Measurements from ENCODE around the gene PHLDB1.

PHLDB1 gene

DNA sequence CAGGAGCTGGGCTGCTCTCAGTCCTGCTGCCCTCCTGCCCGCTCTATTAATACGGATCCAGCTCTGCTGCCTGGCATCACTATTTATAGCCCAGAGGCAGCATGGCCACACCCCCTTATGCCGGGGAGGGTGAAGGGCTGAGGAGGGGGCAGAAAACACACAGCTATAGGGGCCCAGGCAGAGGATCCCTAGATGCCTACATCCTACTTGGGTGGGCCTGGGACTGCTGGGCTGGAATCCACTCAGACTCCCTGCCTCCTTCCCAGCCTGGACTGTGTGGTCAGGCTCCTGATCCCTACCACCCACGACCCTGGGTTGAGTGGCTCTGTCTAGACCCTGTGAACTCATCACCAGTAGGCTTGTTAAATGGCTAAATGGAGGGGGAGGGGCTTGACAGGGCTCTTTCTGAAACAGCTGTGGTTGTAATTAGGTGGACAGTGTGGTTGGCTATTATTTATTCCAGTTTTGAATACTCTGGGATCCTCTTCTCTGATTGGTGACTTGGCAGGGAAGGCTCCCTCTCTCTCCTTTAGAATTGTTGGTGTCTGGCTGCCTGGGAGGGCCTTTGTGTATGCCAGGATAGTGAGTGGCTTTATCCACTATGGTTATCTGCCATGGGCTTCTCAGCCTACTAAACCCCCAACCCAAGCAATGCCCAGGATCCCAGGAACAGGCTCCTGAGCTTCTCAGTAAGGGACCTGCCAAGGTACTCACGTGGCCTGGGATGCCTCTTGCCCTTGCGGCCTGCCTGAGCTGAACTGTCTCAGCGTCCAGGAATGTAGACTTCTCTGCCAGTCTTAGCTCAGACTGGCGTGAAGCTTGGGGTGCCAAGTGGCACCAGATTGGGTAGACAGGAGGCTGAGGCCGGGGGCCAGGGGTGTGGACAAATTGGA, 15.2 kb downstream of the PHLDB1 start:
- peak; percentile 90 for DNase-seq

DNA sequence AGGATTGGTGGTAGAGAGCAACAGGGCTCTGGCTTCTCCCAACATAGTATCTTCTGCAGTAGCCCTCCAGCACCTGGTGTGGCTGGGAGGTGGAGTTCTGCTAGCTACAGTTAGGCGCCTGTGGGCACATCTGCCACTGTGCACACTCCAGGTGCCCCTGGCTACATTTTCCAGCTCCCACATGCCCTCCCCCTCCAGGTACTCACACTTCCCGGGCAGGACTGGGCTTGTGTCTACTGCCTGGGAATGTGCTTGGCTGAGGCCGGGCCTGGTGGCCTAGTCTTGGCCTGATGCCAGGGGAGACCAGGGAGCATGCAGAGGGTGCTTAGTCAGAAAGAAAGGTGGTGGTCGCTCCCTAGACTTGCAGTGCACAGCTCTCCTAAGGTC, 15.8 kb downstream of the PHLDB1 start:
- peak; percentile 94 for DNase-seq

DNA sequence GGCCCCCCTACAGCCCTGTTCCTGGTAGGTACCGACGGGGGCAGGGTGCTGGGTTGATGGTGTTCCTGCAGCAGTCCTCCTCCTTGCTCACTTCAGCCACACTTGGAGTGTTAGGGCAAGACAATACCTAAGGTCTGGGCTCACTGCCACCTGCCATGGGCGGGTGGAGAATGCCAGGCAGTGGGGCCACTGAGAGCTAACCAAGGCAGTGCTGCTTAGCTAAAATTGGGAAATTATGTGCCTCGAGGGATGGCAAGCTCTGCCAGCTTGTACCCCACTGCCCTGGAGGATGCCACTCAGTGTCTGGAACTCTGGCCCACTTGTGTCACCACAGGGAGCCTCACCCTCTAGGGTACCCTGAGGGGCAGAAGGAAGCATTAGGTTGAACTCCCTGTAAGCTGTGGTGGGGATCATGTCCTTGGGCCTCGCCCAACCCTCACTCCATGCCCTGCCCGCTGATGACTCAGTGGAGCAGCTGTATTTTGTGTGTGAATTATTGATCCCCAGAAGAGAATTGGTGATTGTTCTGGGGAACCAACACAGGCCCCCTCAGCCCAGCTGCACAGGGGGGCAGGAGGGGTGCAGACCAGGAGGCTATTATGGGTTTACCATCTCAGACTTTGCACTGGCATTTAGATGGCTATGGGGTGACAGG, 17.7 kb downstream of the PHLDB1 start:
- no peak for DNase-seq

DNA sequence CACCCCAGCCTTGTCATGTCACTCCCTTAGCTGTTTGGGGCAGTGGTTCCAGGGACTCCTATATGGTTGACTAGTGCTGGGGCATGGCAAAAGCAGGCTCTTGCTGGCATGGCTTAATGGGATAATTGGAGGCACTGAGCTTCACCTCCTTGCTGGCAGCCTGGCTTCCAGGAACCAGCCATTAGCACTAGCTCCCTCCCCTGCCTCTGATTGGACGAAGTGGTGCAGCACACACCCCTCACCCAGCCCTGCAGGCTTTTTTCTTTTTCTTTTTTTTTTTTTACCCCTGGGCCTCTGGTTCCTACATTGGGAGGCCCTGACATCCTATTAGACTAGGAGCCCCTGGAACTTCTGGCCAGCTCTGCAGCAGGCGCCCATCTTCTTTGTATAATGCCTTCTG, 18.6 kb downstream of the PHLDB1 start:
- DNase-seq: peak; percentile 31

DNA sequence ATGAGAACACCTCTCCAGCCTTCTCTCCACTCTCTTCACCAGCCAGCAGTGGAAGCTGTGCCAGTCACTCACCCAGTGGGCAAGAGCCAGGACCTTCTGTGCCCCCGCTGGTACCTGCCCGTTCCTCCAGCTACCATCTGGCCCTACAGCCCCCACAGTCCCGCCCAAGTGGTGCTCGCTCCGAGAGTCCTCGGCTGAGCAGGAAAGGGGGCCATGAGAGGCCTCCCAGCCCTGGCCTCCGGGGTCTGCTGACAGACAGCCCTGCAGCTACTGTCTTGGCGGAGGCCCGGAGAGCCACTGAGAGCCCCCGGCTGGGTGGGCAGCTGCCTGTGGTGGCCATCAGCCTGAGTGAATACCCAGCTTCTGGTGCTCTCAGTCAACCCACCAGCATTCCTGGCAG, 20.2 kb downstream of the PHLDB1 start:
- no peak for DNase-seq

DNA sequence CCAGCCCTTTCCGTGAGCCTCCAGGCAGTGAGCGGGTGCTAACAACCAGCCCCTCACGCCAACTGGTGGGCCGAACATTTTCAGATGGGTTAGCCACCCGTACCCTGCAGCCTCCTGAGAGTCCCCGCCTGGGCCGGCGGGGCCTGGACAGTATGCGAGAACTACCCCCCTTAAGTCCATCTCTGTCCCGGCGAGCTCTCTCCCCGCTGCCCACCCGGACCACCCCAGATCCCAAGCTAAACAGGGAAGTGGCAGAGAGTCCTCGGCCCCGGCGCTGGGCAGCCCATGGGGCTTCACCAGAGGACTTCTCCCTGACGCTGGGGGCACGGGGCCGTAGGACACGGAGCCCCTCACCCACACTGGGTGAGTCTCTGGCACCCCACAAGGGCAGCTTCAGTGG, 20.6 kb downstream of the PHLDB1 start:
- no peak for DNase-seq

DNA sequence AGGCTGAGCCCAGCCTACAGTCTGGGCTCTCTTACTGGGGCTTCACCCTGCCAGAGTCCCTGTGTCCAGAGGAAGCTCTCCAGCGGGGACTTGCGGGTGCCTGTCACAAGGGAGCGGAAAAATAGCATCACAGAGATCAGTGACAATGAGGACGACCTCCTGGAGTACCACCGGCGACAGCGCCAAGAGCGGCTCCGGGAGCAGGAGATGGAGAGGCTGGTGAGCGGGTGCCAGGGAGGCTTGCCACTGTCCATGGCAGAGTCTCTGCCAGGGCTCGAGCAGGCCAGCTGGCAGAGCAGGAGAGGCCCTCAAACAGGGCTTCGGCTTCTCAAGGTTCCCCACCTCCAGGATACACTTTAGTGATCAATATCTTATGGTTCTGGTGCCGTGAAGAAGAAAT, 21.0 kb downstream of the PHLDB1 start:
- no peak for DNase-seq

DNA sequence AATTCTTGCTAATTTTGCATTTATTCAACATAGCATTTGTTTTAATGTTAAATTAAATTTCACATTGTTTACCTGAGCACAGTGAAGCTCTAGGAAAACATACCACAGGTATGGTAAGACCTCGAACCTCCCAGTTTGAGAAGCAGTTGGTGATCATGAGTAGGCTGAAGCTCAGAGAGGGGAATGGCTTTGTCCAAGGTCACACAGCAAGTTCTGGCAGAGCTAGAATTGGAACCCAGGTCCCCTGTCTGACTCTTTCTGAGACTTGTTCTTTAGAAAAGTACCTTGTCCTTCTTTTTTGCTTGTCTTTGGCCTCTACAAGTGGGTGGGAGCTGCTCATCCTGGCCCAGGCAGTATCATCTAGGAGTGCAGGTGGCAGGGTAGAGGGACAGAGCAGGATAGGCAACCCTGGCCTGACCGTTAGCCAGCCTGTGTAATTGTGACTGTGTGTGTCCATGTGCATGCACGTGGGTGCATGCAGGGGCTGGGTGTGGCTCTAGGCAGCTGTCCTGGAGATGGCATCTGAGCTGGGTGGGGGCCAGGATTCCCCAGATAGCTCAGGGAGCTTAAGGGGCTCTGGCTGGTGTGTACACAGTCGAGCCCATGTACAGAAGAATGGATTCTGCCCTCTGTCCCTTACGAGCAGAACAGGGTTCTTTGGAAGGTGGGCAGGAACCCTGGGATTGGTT, 21.6 kb downstream of the PHLDB1 start:
- no peak for DNase-seq

DNA sequence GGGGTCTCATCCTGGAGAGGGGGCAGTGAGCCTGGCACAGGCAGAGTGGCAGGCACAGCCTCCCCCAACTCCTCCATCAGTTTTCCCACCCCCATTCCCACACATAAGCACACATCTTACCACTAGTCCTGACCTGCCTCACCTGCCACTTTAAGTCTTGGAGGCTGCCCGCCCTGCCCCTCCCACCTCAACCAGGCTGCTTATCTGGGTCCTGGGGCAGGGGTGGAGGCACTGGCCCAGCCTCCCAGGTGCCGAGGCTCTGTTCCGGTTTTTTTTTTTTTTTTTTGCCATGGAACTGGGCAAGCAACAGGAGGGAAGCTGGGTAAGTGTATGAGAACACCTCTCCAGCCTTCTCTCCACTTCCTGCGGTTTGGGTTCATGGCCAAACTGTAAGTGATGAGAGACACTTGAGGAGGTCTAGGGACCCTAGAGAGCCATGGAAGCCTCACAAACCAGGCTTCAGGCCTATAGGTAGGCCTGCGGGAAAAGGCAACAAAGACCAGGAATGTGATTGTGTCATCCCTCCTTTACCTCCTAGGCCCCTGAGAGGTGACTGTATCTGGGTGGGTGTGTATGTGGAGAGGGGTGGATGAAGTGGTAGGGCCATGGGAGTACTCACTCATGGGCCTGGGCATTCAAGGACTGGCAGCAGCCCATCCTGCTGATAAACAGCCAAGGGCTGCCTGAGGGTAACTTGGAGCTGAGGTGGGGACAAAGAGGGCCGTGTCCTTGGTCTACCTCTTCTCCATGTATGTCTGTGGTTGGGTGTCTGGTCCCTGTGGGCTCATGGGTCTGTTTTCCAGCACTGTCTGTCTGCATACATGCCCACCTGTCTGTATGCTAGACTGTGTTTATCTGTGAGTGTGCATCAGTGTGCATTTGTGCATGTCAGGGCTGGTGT, 22.6 kb downstream of the PHLDB1 start:
- no peak for DNase-seq

DNA sequence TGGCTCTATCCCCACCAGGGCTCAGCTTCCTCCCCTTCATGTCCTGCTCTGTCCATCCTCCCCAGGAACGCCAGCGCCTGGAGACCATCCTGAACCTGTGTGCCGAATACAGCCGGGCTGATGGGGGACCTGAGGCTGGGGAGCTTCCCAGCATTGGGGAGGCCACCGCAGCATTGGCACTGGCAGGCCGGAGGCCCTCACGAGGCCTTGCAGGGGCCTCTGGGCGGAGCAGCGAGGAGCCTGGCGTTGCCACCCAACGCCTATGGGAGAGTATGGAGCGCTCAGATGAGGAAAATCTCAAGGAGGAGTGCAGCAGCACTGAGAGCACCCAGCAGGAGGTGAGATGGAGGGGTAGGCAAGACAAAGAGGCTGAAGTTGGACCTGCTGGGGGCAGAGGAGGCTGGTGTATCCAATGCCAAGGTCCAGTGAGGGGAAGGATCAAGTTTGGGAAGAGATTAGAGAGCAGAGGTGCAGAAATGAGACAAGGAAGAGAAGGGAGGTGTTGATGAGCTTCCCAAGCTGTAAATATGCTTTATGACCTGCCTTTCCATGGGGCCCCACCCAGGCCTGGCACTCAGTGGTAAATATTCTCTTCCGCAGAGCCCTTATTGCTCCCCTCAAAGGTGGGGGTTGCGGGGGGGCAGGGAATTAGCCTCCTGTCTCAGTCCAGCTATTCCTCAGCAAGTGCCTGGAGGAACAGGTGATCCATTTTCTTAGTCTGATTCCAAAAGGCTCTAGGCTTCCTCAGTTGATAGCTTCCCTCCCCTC, 23.9 kb downstream of the PHLDB1 start:
- DNase-seq: no peak

DNA sequence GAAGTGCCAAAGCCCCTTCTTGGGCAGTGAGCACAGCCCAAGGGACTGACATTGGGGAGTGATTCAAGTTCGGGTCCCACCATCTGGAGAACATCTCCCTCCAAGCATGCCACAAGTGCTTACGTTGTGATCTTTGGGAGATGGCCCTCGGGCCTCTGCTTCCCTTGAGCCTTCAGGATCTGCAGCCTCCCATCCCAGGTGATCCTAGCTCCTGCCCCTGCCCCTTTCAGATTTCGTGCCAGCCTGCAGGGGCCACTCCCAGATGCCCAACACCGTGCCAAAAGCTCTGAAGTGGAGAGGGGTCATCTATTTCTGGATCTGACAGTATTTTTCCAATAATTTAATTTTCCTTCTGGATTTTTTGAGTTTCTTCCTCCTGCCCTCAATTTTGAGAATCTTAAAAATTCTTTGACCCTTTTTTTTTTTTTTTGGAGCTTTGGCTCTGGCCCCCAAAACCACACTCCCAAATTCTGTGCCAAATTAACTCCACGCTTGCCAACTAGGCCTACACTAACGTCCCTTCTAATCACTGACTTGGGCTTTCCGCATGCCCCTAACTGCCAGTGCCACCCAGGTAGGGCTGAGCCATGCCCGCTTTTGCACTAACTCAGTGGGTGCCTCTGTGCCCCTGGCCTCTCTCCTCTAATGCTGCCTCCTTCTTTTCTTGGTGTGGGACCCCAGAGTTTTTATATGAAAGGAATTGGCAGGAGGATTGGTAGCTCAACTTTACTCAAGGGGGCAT, 25.3 kb downstream of the PHLDB1 start:
- DNase-seq: no peak

DNA sequence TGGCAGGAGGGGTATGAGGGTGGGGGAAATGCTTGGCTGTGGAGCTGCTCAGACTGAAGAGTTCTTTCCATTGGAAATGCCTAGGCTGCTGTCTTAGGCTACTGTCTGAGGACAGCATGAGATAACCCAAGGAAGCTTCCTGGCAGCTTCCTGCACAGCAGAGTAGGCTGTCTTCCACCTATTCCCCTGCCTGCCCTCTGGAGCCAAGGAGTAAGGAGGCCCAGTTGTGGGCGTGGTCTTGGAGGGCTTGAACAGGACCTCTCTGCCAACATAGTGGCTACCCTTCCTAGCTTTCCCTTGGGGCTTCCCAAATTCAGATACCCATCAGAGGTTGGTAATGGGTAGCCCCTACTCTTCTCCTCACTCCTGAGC, 25.9 kb downstream of the PHLDB1 start:
- DNase-seq: no peak

DNA sequence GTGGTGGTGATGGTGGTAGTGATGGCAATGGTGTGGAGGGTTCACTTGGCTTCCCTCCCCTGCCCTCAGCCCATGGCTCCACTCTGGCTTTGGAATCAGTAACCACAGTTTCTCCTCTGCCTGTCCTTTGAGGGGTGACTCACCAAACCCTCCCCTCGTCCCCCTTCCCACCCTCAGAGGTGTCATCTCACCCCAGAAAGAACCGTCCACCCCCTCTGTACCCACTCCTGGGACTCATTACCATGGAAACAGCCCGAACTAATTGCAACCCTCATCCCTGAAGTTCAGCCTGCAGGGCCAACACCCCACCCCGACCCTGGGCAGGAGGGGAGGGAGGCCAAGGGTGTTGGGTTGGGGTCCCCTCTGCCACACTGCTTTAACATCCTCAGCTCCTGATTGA, 26.6 kb downstream of the PHLDB1 start:
- no peak for DNase-seq

DNA sequence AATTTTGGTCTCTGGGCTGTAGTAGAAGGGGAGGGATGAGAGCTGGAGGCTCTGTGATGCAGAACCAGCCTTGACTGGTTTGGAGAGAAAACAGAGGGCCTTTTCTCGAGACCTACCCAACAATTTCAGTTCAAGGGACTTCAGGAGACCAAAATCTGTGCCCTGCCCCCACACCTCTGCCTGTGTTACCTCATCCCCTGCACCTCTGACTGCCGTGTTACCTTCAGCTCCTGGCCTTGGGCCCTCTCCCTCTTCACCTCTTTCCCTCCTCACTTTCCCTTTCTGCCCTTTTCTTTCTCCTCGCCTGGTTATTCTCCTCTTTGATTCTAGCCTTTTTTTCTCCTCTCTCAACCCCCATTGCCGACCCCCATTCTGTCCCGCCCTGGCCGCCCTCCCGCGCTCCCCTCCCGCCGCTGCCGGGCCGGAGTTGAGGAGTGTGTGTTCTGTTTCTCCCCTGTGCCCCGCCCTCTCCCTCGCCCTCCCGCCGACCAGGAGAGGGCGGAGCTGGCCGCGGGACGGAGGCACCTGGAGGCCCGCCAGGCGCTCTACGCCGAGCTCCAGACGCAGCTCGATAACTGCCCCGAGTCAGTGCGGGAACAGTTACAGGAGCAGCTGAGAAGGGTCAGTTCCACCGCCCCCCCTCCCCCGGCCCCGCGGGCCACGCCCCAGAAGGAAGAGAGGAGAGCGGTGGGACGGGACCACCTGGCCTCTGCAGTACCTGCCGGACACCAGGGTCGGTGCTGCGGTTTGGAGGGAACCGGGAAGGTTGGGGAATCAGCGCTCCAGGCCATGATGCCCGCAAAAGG, 27.2 kb downstream of the PHLDB1 start:
- DNase-seq: peak; percentile 79

DNA sequence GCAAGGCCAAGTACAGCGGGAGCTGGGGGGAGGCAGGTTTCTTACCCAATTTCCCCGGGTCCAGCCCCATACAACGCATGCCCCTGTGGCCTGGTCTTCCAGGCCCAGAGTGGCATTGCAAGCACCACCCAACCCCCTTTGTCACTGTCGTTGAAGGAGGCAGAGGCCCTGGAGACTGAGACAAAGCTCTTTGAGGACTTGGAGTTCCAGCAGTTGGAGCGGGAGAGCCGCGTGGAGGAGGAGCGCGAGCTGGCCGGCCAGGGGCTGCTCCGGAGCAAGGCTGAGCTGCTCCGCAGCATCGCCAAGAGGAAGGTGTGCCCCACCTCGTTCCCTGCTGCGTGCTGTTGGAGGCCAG, 27.8 kb downstream of the PHLDB1 start:
- no peak for DNase-seq

DNA sequence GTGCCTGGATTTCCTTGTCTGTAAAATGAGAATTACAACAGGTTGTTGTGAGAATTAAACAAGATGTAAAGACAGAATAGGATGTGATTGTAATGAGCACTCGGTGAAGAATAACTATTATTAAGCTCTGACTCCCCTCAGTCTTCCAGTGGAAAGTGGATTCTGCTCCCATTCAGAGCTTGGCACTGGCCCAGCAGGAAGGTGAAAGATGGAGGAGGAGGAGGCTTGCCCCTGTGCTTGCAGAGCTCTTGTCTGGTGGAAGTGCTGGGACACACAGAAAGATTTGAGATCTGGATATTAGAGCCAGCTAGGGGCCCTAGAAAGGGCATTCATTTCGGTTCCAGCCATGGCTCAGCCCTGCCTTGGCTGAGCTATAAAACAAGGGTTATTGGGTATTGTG, 28.2 kb downstream of the PHLDB1 start:
- no peak for DNase-seq

DNA sequence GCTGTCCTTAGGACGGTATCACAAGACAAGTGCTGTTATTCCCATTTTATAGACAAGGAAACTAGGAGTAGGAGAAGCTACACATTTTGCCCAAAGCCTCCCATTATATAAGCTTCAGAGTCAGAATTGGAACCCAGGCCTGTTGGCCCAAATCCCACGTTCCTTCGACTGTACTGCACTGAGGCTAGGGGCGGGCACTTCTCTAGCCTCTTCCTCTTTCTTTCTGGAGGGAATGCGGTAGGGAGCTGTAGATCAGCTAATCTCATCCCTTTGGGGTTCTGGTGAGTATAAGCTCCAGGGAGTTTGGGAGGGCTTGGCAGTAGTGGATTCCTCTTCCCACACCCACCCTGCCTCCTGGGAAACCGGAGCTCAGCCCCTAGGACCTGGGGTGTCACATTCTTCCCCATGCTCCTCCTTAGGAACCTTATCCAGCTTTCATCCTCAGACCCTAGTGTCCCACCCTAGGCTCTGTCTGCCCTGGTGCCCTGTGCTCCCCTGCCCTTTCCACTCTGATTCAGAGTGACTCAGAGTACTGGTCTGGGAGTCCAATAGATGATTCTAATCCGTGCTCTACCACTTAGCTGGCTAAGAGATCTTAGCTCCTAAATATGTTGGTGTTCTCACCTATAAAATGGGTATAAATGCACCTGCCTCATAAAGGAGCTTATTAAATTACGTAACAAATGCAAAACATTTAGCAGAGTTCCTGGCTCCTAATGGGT, 29.3 kb downstream of the PHLDB1 start:
- no peak for DNase-seq

DNA sequence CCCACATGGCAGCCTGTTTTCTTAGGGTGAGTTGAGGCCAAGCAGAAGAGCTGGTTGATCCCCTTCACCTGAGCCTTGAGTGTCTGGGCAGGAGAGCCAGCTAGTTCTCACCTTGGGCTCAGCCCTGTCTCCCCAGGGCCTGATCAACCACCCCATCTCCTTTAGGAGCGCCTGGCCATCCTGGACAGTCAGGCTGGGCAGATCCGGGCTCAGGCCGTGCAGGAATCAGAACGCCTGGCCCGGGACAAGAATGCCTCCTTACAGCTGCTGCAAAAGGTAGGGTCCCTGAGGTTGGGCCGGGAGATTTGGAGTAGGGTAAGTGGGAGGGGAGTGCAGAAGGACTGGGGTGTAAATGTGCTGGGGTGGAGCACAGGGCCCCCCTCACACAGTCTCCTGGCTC, 31.3 kb downstream of the PHLDB1 start:
- no peak for DNase-seq

DNA sequence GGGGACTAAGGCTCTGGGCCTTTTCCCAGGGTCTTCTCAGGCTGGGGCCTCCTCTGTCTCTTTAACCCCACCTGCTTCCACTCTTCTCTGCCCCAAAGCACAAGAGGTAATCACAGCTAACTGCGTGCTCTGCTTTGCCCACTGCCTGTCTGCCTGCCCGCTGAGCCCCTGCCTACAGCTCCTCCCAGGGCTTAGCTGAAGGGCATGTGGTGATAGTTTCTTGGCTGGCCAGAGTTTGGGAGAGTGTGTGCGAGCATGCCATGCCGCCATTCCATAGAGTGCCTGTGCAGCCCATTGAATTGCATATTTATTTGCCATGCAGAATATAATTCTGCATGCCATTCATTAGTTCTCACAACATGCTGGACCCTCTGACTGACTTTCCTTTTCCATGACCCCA, 32.5 kb downstream of the PHLDB1 start:
- no peak for DNase-seq
